CD14-positive monocyte (primary cell): ENCODE data around the gene RASAL3. TPM values are rescaled to one million over a fixed set of nuclear protein-coding genes. Genes with fewer than 3 reads are reported as not detected.

ENCODE experiments used
- DNase-seq, 3 donors: peaks; one replicate each; pipeline ENCODE4 v3.0.0-alpha.2; 2011 to 2022
- H2AFZ ChIP-seq: 2 replicates; pipeline ENCODE4 v1.6.0; 2012; ENCODE audit warnings: mild to moderate bottlenecking, low read depth, low read length, inconsistent platforms; ENCODE audit not compliant: insufficient read depth, poor library complexity, severe bottlenecking
- H3K27ac ChIP-seq, 2 donors: 1 replicate in 1 of 2; 2 replicates in 1 of 2; pipeline ENCODE4 v1.5.1; 2012 to 2013; ENCODE audit warnings: low read length in 2 of 2, control low read depth in 1 of 2, inconsistent platforms in 1 of 2, low read depth in 1 of 2, mild to moderate bottlenecking in 1 of 2
- H3K27me3 ChIP-seq, 2 donors: one replicate each; pipeline versions ENCODE4 v1.6.0 to v1.6.1; 2011 to 2013; ENCODE audit warnings: low read length in 2 of 2; ENCODE audit not compliant: control insufficient read depth in 2 of 2, insufficient read depth in 2 of 2
- H3K36me3 ChIP-seq, 2 donors: replicated peaks in 1 of 2; 1 replicate in 1 of 2; 2 replicates in 1 of 2; pipeline versions ENCODE4 v1.5.1 to v1.6.1; 2012 to 2013; ENCODE audit warnings: low read length in 2 of 2, control low read depth in 1 of 2, inconsistent platforms in 1 of 2, mild to moderate bottlenecking in 1 of 2; ENCODE audit not compliant: insufficient read depth in 2 of 2, control insufficient read depth in 1 of 2
- H3K4me1 ChIP-seq, 2 donors: 1 replicate in 1 of 2; 2 replicates in 1 of 2; pipeline versions ENCODE4 v1.5.1 to v1.6.1; 2012 to 2013; ENCODE audit warnings: low read length in 2 of 2, control low read depth in 1 of 2, inconsistent platforms in 1 of 2, mild to moderate bottlenecking in 1 of 2, moderate library complexity in 1 of 2; ENCODE audit not compliant: insufficient read depth in 2 of 2, control insufficient read depth in 1 of 2
- H3K4me2 ChIP-seq: replicated peaks from 2 replicates; pipeline ENCODE3; 2012; ENCODE audit warnings: low read length, moderate library complexity, mild to moderate bottlenecking; ENCODE audit not compliant: poor library complexity, severe bottlenecking; ENCODE audit errors: extremely low read depth
- H3K4me3 ChIP-seq, 3 experiments: fragments of 200-600 bp in 1 of 3; sonication (generic) in 1 of 3; replicated peaks in 1 of 3; 1 replicate in 2 of 3; 2 replicates in 1 of 3; pipeline ENCODE4 v1.5.1; 2011 to 2013; ENCODE audit warnings: low read length in 3 of 3, mild to moderate bottlenecking in 3 of 3, control low read depth in 2 of 3, low read depth in 2 of 3, inconsistent platforms in 1 of 3, moderate library complexity in 1 of 3
- H3K79me2 ChIP-seq: 2 replicates; pipeline ENCODE4 v1.6.0; 2012; ENCODE audit warnings: mild to moderate bottlenecking, control low read depth, inconsistent platforms, low read length, moderate library complexity; ENCODE audit not compliant: insufficient read depth
- H3K9ac ChIP-seq: 2 replicates; pipeline ENCODE4 v1.6.0; 2017; ENCODE audit warnings: low read length, mild to moderate bottlenecking; ENCODE audit not compliant: insufficient read depth, poor library complexity, severe bottlenecking
- H3K9me3 ChIP-seq, 2 donors: replicated peaks in 1 of 2; 1 replicate in 1 of 2; 2 replicates in 1 of 2; pipeline versions ENCODE4 v1.5.1 to v1.6.1; 2012 to 2013; ENCODE audit warnings: low read length in 2 of 2, control low read depth in 1 of 2; ENCODE audit not compliant: control insufficient read depth in 1 of 2, insufficient read depth in 1 of 2
- H4K20me1 ChIP-seq: 2 replicates; pipeline ENCODE4 v1.6.0; 2012; ENCODE audit warnings: mild to moderate bottlenecking, low read length, control low read depth, moderate library complexity; ENCODE audit not compliant: insufficient read depth
- H3K27ac Mint-ChIP-seq, 7 donors: one replicate each; pipeline ENCODE4 v1.8.0; 2020; ENCODE audit warnings: mild to moderate bottlenecking in 7 of 7, mixed read lengths in 7 of 7, moderate library complexity in 6 of 7, inconsistent platforms in 2 of 7
- H3K27me3 Mint-ChIP-seq, 3 donors: one replicate each; pipeline ENCODE4 v1.8.0; 2021 to 2022; ENCODE audit warnings: low read depth in 3 of 3, mild to moderate bottlenecking in 3 of 3, mixed read lengths in 3 of 3, moderate library complexity in 3 of 3, inconsistent platforms in 1 of 3
- H3K36me3 Mint-ChIP-seq, 2 donors: one replicate each; pipeline ENCODE4 v1.8.0; 2020; ENCODE audit warnings: mixed read lengths in 2 of 2, inconsistent platforms in 1 of 2, mild to moderate bottlenecking in 1 of 2
- H3K4me1 Mint-ChIP-seq: one replicate; pipeline ENCODE4 v1.8.0; 2020; ENCODE audit warnings: mild to moderate bottlenecking, mixed read lengths
- H3K4me3 Mint-ChIP-seq, 2 donors: one replicate each; pipeline ENCODE4 v1.8.0; 2020; ENCODE audit warnings: mild to moderate bottlenecking in 2 of 2, mixed read lengths in 2 of 2, moderate library complexity in 1 of 2
- H3K9me3 Mint-ChIP-seq, 7 donors: one replicate each; pipeline ENCODE4 v1.8.0; 2020 to 2022; ENCODE audit warnings: mixed read lengths in 7 of 7, mild to moderate bottlenecking in 6 of 7, moderate library complexity in 6 of 7, inconsistent platforms in 2 of 7
- WGBS: methylation state at CpG from one replicate; pipeline ENCODE4 v1.1.5; 2013; ENCODE audit warnings: missing lambda C conversion rate; ENCODE audit not compliant: insufficient coverage; 5-methylcytosine and 5-hydroxymethylcytosine counted together
- intact Hi-C, 2 donors: fragments of 100-400 bp; cut with micrococcal nuclease; formaldehyde crosslinking; loops; one replicate each; pipeline versions ENCODE4 v1.15.0 to v1.15.1; 2023
- polyA plus RNA-seq, 3 donors: library from polyadenylated mRNA; depleted of rRNA in 1 of 3; unstranded in 2 of 3; stranded (reverse) in 1 of 3; fragments of 300-500 nt in 2 of 3; fragments of >200 nt in 1 of 3; fragmentation: Illumina TruSeq in 2 of 3; gene quantifications; 1 replicate in 2 of 3; 2 replicates in 1 of 3; pipeline ENCODE4 v1.2.3, GENCODE V29; 2012 to 2021
- TF ChIP-seq, protein P1 (sequence below): fragments of 200-600 bp; IDR thresholded peaks from one replicate; pipeline ENCODE4 v1.8.0; 2022; ENCODE audit warnings: antibody characterized with exemption, mild to moderate bottlenecking

Gene RASAL3
- polyA plus RNA-seq, 3 donors, result 4.5 to 45.4 (median 13.6) TPM

DNA sequence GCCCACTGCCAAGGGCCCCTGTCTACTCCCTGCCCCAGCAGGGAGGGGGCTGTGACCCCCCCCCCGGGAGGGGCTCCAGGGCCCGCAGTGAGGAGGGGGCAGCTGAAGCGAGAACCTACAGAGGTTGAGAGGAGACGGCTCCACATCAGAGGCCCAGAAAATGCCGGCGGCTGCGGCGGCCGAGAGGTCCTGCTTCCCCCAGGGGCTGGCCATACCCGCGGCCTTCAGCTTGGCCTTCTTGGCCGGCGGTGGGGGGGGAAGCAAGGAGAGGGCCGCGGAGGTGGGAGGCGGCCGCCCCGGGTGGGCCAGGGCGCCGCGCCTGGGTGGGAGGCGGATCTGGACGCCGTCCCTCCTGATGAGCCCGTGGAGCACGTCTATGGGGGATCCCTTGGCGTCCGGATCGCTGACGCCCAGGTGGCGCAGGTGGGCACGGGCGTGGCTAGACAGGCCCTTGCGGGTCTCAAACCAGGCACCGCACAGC, 36.3 kb downstream of the RASAL3 start:
- peaks cover 22% of the 10 kb centered on the region for H3K4me1 Mint-ChIP-seq
- H3K27ac ChIP-seq, result no peak overlapping the region

DNA sequence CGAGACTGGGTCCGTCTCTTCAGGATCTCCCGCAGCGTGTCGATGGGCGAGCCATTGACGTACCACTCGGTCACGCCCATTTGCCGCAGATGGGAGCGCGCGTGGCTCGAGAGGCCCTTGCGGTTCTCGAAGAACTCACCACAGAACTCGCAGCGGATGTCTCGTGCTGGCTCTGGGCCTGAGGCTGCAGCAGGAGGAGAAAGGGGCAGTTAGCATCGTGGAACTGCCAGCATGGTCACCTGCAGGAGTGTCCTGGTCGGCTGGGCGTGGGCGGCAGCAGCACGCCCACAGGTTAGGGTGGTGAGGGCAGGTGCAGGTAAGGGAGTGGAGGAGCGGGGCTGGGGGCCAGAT, 37.0 kb downstream of the RASAL3 start:
- H3K4me3 Mint-ChIP-seq, result no peak overlapping the region
- H3K9me3 Mint-ChIP-seq, result peaks cover 0 to 8% (median 6%) of the 10 kb centered on the region in 7 donors
- Histone ChIP-seq H3K36me3 (peaks cover 62 to 73% of the 10 kb centered on the region in 2 donors), H3K27ac (no peak overlapping the region), H3K27me3 (no peaks in the 10 kb centered on the region), H4K20me1 (peaks cover 28% of the 10 kb centered on the region), H3K4me1 (peaks cover 16 to 21% of the 10 kb centered on the region in 2 donors), H3K79me2 (peaks cover 44% of the 10 kb centered on the region), H3K4me2 (no peak overlapping the region), H3K9ac (no peak overlapping the region), H3K4me3 (no peak overlapping the region), H2AFZ (no peak overlapping the region), H3K9me3 (peaks cover 6 to 10% of the 10 kb centered on the region in 2 donors)
- H3K27me3 Mint-ChIP-seq, result peaks cover 0 to 3% (median 0%) of the 10 kb centered on the region in 3 donors
- intact Hi-C loops, result no loop called here
- no peak for DNase-seq
- 96% methylated on average over 25 of the region's 25 CpGs for WGBS
- peaks cover 21% of the 10 kb centered on the region for H3K4me1 Mint-ChIP-seq
- H3K36me3 Mint-ChIP-seq, result peaks cover 44 to 65% of the 10 kb centered on the region in 2 donors
- TF ChIP-seq, protein P1, sequence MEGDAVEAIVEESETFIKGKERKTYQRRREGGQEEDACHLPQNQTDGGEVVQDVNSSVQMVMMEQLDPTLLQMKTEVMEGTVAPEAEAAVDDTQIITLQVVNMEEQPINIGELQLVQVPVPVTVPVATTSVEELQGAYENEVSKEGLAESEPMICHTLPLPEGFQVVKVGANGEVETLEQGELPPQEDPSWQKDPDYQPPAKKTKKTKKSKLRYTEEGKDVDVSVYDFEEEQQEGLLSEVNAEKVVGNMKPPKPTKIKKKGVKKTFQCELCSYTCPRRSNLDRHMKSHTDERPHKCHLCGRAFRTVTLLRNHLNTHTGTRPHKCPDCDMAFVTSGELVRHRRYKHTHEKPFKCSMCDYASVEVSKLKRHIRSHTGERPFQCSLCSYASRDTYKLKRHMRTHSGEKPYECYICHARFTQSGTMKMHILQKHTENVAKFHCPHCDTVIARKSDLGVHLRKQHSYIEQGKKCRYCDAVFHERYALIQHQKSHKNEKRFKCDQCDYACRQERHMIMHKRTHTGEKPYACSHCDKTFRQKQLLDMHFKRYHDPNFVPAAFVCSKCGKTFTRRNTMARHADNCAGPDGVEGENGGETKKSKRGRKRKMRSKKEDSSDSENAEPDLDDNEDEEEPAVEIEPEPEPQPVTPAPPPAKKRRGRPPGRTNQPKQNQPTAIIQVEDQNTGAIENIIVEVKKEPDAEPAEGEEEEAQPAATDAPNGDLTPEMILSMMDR, result no peak
- peak overlapping the region in 1 of 7 donors; percentile 24 for H3K27ac Mint-ChIP-seq

More for the DNA sequence above, 36.3 kb downstream of the RASAL3 start:
- Histone ChIP-seq H3K4me2 (no peak overlapping the region), H4K20me1 (peaks cover 28% of the 10 kb centered on the region), H3K79me2 (peaks cover 44% of the 10 kb centered on the region), H3K4me3 (no peak overlapping the region), H3K4me1 (peaks cover 20 to 25% of the 10 kb centered on the region in 2 donors), H3K36me3 (peaks cover 55 to 66% of the 10 kb centered on the region in 2 donors), H3K9me3 (peaks cover 5 to 8% of the 10 kb centered on the region in 2 donors), H3K27me3 (no peaks in the 10 kb centered on the region), H2AFZ (no peak overlapping the region), H3K9ac (no peak overlapping the region)
- H3K27ac Mint-ChIP-seq, result no peak overlapping the region
- H3K36me3 Mint-ChIP-seq, result peaks cover 37 to 58% of the 10 kb centered on the region in 2 donors
- no peak for DNase-seq
- intact Hi-C loops, result no loop called here
- H3K27me3 Mint-ChIP-seq, result peaks cover 0 to 3% (median 0%) of the 10 kb centered on the region in 3 donors
- TF ChIP-seq, protein P1, result no peak
- 98% methylated on average over 30 of the region's 35 CpGs for whole genome bisulfite sequencing
- peaks cover 0 to 6% (median 4%) of the 10 kb centered on the region in 7 donors for H3K9me3 Mint-ChIP-seq
- H3K4me3 Mint-ChIP-seq, result no peak overlapping the region
